Measurements from ENCODE around the gene TXNRD2. TPM values are rescaled to one million over a fixed set of nuclear protein-coding genes. Genes with fewer than 3 reads are reported as not detected.

TXNRD2 gene
- total and polyA plus RNA-seq, 2 donors (not counting 1 experiment from before 2014, with no cell fraction given), result 24.8 to 36.2 TPM

DNA sequence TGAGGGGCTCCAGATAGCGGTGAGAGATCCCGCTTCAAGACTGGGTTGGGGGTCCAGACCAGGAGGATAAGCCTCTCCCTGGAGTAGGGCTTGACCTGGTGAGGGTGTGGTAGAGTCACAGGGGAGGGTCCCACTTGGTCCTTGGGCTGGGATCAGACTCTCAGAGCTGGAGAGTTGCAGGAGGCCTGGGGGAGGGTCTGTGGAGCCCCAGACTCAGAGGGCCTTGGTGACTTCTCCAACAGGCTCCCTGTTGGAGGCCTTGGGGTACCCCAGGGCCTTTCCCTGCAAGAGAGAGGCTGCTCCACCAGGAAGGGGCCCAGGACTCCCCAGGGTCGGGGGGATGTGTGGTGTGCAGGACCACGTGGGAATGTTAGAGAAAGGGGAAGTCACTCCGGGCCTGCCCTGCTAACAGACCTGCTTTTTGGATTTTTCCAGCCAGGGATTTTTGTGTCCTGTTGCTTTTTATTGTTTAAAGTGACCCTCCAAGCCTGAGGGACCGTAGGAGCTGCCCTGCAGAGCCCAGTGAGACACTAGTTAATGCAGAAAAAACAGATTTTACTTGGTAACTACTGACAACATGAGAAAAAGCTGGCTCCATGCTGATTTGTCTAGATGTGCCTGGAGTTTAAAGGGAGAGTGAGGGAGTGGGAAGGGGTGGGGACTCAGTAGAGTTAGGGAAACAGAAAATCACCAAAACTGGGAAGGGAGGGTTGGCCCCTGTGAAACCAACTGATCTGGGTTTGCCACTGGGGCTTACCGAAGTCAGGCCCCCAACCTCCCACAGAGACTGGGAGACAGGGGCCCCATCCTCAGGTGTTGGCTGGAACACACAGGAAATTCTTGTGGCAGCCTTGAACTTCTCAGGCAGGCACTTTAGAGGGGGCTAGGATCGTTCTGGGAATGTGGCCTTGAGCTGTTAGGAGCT lies 801 bp upstream of the TXNRD2 start:
- Histone ChIP-seq H3K9ac (ENCODE audit: low read length) (peak overlapping the region; percentile 99), H3K4me3 (ENCODE audit: control extremely low read depth in 1 of 5, extremely low read depth in 1 of 5, insufficient read depth in 1 of 5, low read depth in 2 of 5, low read length in 4 of 5) (peak overlapping the region; percentile 76 to 99 (median 83)), H3K9me3 (ENCODE audit: control extremely low read depth in 1 of 3, control insufficient read depth in 2 of 3, insufficient read depth in 1 of 3, low read length in 2 of 3) (no peaks in the 10 kb centered on the region), H3K79me2 (ENCODE audit: control insufficient read depth, insufficient read depth, low read length) (peaks cover 55% of the 10 kb centered on the region), H2AFZ (ENCODE audit: insufficient read depth, low read depth, low read length, poor library complexity, severe bottlenecking) (peak overlapping the region; percentile 91), H4K20me1 (ENCODE audit: control insufficient read depth, insufficient read depth, low read length, poor library complexity, severe bottlenecking) (no peaks in the 10 kb centered on the region), H3K36me3 (replicated peaks in 1 of 2; ENCODE audit: control extremely low read depth in 1 of 2, control insufficient read depth in 1 of 2, extremely low read depth in 1 of 2, insufficient read depth in 2 of 2, low read length in 1 of 2) (no peaks in the 10 kb centered on the region), H3K27ac (ENCODE audit: low read length in 2 of 2) (peak overlapping the region; percentile 60 to 85), H3K4me1 (ENCODE audit: control insufficient read depth in 2 of 2, insufficient read depth in 2 of 2, low read length in 2 of 2) (peaks cover 26 to 36% of the 10 kb centered on the region in 2 donors), H3K4me2 (replicated peaks; ENCODE audit: low read depth, low read length, poor library complexity, severe bottlenecking) (peak overlapping the region; percentile 94), H3K27me3 (replicated peaks in 1 of 4; ENCODE audit: control extremely low read depth in 1 of 4, control insufficient read depth in 3 of 4, insufficient read depth in 4 of 4, low read length in 3 of 4) (no peaks in the 10 kb centered on the region)
- Mint-ChIP-seq H3K27me3 (no peaks in the 10 kb centered on the region), H3K4me3 (peak overlapping the region; percentile 94), H3K27ac (peak overlapping the region; percentile 91), H3K9me3 (ENCODE audit: insufficient read depth) (no peaks in the 10 kb centered on the region), H3K4me1 (peaks cover 45% of the 10 kb centered on the region)
- under 1% methylated on average over 8 of the region's 8 CpGs for whole genome bisulfite sequencing (ENCODE audit: insufficient coverage)
- peak; percentile 53 for DNase-seq
- ChIA-PET POLR2A (interaction anchor here (0.5 kb wide), 1 partner anchor 102 kb away, joined by 6 read pairs; no protein-coding TSS in a partner anchor), CTCF (interaction anchor here (0.6 to 1.8 kb wide), 7 partner anchors 10 to 212 kb away, joined by 3 to 6 read pairs (median 4); no protein-coding TSS in a partner anchor)
- peak; percentile 32 for ATAC-seq (ENCODE audit: low read depth)
- intact Hi-C loops (cut with micrococcal nuclease), result loop anchor here (5.0 kb wide), 1 partner anchor 50 kb away; no protein-coding TSS in a partner anchor
- no peak for TF ChIP-seq EZH2 (IDR thresholded peaks at IDR 0.05; ENCODE audit: borderline replicate concordance, insufficient read depth, low read depth, low read length, poor library complexity, severe bottlenecking)
- TF ChIP-seq, protein P1, sequence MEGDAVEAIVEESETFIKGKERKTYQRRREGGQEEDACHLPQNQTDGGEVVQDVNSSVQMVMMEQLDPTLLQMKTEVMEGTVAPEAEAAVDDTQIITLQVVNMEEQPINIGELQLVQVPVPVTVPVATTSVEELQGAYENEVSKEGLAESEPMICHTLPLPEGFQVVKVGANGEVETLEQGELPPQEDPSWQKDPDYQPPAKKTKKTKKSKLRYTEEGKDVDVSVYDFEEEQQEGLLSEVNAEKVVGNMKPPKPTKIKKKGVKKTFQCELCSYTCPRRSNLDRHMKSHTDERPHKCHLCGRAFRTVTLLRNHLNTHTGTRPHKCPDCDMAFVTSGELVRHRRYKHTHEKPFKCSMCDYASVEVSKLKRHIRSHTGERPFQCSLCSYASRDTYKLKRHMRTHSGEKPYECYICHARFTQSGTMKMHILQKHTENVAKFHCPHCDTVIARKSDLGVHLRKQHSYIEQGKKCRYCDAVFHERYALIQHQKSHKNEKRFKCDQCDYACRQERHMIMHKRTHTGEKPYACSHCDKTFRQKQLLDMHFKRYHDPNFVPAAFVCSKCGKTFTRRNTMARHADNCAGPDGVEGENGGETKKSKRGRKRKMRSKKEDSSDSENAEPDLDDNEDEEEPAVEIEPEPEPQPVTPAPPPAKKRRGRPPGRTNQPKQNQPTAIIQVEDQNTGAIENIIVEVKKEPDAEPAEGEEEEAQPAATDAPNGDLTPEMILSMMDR (IDR thresholded peaks at IDR 0.05), result no peak
